ENCODE results near the gene TEC. TPM values are rescaled to one million over a fixed set of nuclear protein-coding genes. Genes with fewer than 3 reads are reported as not detected.
A peak's percentile ranks its signal among the peaks of the same experiment; 100 is the strongest.

The TEC gene
- total and polyA plus RNA-seq, 4 experiments from 2014 or later, result 0.87 to 4.2 (median 2.3) TPM

DNA sequence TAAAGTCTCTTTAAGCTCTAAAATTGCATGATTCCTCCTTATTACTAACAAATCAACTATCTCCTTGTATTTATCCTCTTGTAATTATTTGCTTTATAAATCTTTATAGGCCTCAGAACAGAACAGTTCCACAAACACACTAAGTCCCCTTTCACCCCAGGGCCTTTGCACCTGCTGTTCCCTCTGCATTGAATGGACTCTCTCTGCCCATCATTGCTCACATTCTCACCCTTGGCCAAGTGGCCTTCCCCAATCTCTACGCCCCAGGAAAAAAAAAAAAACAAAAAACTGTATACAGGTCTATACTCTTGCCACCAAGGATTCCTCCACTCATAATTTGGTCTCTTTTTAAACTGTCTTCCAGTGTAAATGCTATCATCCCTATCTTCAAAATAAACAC lies 53.7 kb downstream of the TEC start:
- H3K27ac ChIP-seq (ENCODE audit: low read depth, low read length), result no peak overlapping the region
- Mint-ChIP-seq H3K4me1 (peaks cover 0 to 6% (median 2%) of the 10 kb centered on the region in 4 donors), H3K27me3 (peaks cover 0 to 2% of the 10 kb centered on the region in 2 donors), H3K36me3 (no peaks in the 10 kb centered on the region), H3K27ac (no peak overlapping the region), H3K4me3 (no peak overlapping the region), H3K9me3 (no peaks in the 10 kb centered on the region)
- no peak overlapping the region for H3K4me3 ChIP-seq (ENCODE audit: low read length in 2 of 2)
- no peaks in the 10 kb centered on the region for H3K9me3 ChIP-seq (ENCODE audit: control insufficient read depth in 1 of 2, low read length in 2 of 2)
- ChIA-PET CTCF (ENCODE audit: partially characterized antibody) (no interaction called here), POLR2A (ENCODE audit: partially characterized antibody) (no interaction called here)
- intact Hi-C loops (cut with micrococcal nuclease), result no loop called here
- H3K27me3 ChIP-seq (ENCODE audit: insufficient read depth, low read length), result no peaks in the 10 kb centered on the region
- DNase-seq, result no peak
- no peaks in the 10 kb centered on the region for H3K4me1 ChIP-seq (ENCODE audit: insufficient read depth, low read length)
- H3K36me3 ChIP-seq (ENCODE audit: insufficient read depth, low read length), result no peaks in the 10 kb centered on the region

- intact Hi-C loops (cut with micrococcal nuclease), result no loop called here
- Histone ChIP-seq H3K9me3 (ENCODE audit: control insufficient read depth in 1 of 2, low read length in 2 of 2) (no peaks in the 10 kb centered on the region), H3K27me3 (ENCODE audit: insufficient read depth, low read length) (no peaks in the 10 kb centered on the region), H3K4me1 (ENCODE audit: insufficient read depth, low read length) (no peaks in the 10 kb centered on the region), H3K27ac (ENCODE audit: low read depth, low read length) (no peak overlapping the region), H3K36me3 (ENCODE audit: insufficient read depth, low read length) (no peaks in the 10 kb centered on the region), H3K4me3 (ENCODE audit: low read length in 2 of 2) (no peak overlapping the region)
- peaks cover 0 to 2% (median 0%) of the 10 kb centered on the region in 8 donors for H3K9me3 Mint-ChIP-seq
- CTCF ChIA-PET (ENCODE audit: partially characterized antibody), result no interaction called here
- peaks cover 2 to 6% of the 10 kb centered on the region in 2 donors for H3K27me3 Mint-ChIP-seq
- H3K27ac Mint-ChIP-seq, result peak overlapping the region in 1 of 7 donors; percentile 22
- H3K4me3 Mint-ChIP-seq, result no peak overlapping the region
- H3K4me1 Mint-ChIP-seq, result peaks cover 0 to 6% (median 2%) of the 10 kb centered on the region in 4 donors
- POLR2A ChIA-PET (ENCODE audit: partially characterized antibody), result no interaction called here
- H3K36me3 Mint-ChIP-seq, result no peaks in the 10 kb centered on the region
- DNase-seq, result no peak
These were observed 57.5 kb downstream of the TEC start for GRCh38 chr4:48212165-48212564.

GRCh38 chr4:48210966-48211328 lies 58.7 kb downstream of the TEC start:
- POLR2A ChIA-PET (ENCODE audit: partially characterized antibody), result no interaction called here
- H3K4me3 Mint-ChIP-seq, result no peak overlapping the region
- DNase-seq, result no peak
- no peak overlapping the region for H3K27ac Mint-ChIP-seq
- Histone ChIP-seq H3K36me3 (ENCODE audit: insufficient read depth, low read length) (no peaks in the 10 kb centered on the region), H3K4me1 (ENCODE audit: insufficient read depth, low read length) (no peaks in the 10 kb centered on the region), H3K27me3 (ENCODE audit: insufficient read depth, low read length) (no peaks in the 10 kb centered on the region), H3K4me3 (ENCODE audit: low read length in 2 of 2) (no peak overlapping the region), H3K9me3 (ENCODE audit: control insufficient read depth in 1 of 2, low read length in 2 of 2) (no peaks in the 10 kb centered on the region), H3K27ac (ENCODE audit: low read depth, low read length) (no peak overlapping the region)
- intact Hi-C loops (cut with micrococcal nuclease), result no loop called here
- peaks cover 0 to 6% (median 2%) of the 10 kb centered on the region in 4 donors for H3K4me1 Mint-ChIP-seq
- H3K36me3 Mint-ChIP-seq, result peaks cover 0 to 7% of the 10 kb centered on the region in 2 donors
- peaks cover 0 to 2% (median 0%) of the 10 kb centered on the region in 8 donors for H3K9me3 Mint-ChIP-seq
- CTCF ChIA-PET (ENCODE audit: partially characterized antibody), result no interaction called here
- peaks cover 2 to 6% of the 10 kb centered on the region in 2 donors for H3K27me3 Mint-ChIP-seq

DNA sequence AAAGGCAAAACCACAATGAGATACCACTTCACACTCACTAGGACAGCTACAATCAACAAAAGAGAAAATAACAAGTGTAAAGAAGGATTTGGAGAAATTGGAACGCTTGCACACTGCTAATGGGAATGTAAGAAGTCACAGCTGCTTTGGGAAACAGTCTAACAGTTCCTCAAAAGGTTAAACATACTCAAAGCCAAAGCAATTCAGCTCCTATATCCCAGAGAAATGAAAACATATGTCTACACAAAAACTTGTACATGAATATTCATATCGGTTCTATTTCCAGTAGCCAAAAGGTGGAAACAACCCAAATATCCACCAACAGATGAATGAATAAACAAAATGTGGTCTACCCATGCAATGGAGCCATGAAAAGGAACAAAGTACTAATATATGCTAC lies 64.0 kb downstream of the TEC start:
- H3K4me1 Mint-ChIP-seq, result no peaks in the 10 kb centered on the region
- Histone ChIP-seq H3K4me3 (ENCODE audit: low read length in 2 of 2) (no peak overlapping the region), H3K9me3 (ENCODE audit: control insufficient read depth in 1 of 2, low read length in 2 of 2) (no peaks in the 10 kb centered on the region), H3K27ac (ENCODE audit: low read depth, low read length) (no peak overlapping the region), H3K27me3 (ENCODE audit: insufficient read depth, low read length) (no peaks in the 10 kb centered on the region), H3K36me3 (ENCODE audit: insufficient read depth, low read length) (no peaks in the 10 kb centered on the region), H3K4me1 (ENCODE audit: insufficient read depth, low read length) (no peaks in the 10 kb centered on the region)
- H3K27ac Mint-ChIP-seq, result no peak overlapping the region
- peaks cover 2 to 15% of the 10 kb centered on the region in 2 donors for H3K27me3 Mint-ChIP-seq
- intact Hi-C loops (cut with micrococcal nuclease), result no loop called here
- H3K4me3 Mint-ChIP-seq, result no peak overlapping the region
- ChIA-PET POLR2A (ENCODE audit: partially characterized antibody) (no interaction called here), CTCF (ENCODE audit: partially characterized antibody) (interaction anchor here (1.1 kb wide), 1 partner anchor 10 kb away, joined by 3 read pairs; no protein-coding TSS in a partner anchor)
- peaks cover 0 to 7% (median under 1%) of the 10 kb centered on the region in 8 donors for H3K9me3 Mint-ChIP-seq
- H3K36me3 Mint-ChIP-seq, result peaks cover 0 to 16% of the 10 kb centered on the region in 2 donors
- no peak for DNase-seq

GRCh38 chr4:48205107-48205506 lies 64.5 kb downstream of the TEC start:
- Mint-ChIP-seq H3K4me3 (no peak overlapping the region), H3K27ac (no peak overlapping the region), H3K27me3 (peaks cover 4 to 15% of the 10 kb centered on the region in 2 donors), H3K4me1 (no peaks in the 10 kb centered on the region), H3K36me3 (peaks cover 0 to 16% of the 10 kb centered on the region in 2 donors), H3K9me3 (peaks cover 0 to 7% (median under 1%) of the 10 kb centered on the region in 8 donors)
- CTCF ChIA-PET (ENCODE audit: partially characterized antibody), result interaction anchor here (1.1 kb wide), 1 partner anchor 9 kb away, joined by 3 read pairs; no protein-coding TSS in a partner anchor
- POLR2A ChIA-PET (ENCODE audit: partially characterized antibody), result no interaction called here
- intact Hi-C loops (cut with micrococcal nuclease), result no loop called here
- H3K27ac ChIP-seq (ENCODE audit: low read depth, low read length), result no peak overlapping the region
- H3K4me3 ChIP-seq (ENCODE audit: low read length in 2 of 2), result no peak overlapping the region
- no peak for DNase-seq
- no peaks in the 10 kb centered on the region for H3K27me3 ChIP-seq (ENCODE audit: insufficient read depth, low read length)
- no peaks in the 10 kb centered on the region for H3K4me1 ChIP-seq (ENCODE audit: insufficient read depth, low read length)
- H3K9me3 ChIP-seq (ENCODE audit: control insufficient read depth in 1 of 2, low read length in 2 of 2), result no peaks in the 10 kb centered on the region
- no peaks in the 10 kb centered on the region for H3K36me3 ChIP-seq (ENCODE audit: insufficient read depth, low read length)

GRCh38 chr4:48203819-48204218 lies 65.8 kb downstream of the TEC start:
- Mint-ChIP-seq H3K36me3 (peaks cover 0 to 16% of the 10 kb centered on the region in 2 donors), H3K4me3 (no peak overlapping the region), H3K27me3 (peaks cover 4 to 15% of the 10 kb centered on the region in 2 donors), H3K9me3 (peaks cover 0 to 7% (median under 1%) of the 10 kb centered on the region in 8 donors), H3K4me1 (no peaks in the 10 kb centered on the region), H3K27ac (no peak overlapping the region)
- POLR2A ChIA-PET (ENCODE audit: partially characterized antibody), result no interaction called here
- Histone ChIP-seq H3K4me1 (ENCODE audit: insufficient read depth, low read length) (no peaks in the 10 kb centered on the region), H3K27ac (ENCODE audit: low read depth, low read length) (no peak overlapping the region), H3K9me3 (ENCODE audit: control insufficient read depth in 1 of 2, low read length in 2 of 2) (no peaks in the 10 kb centered on the region), H3K4me3 (ENCODE audit: low read length in 2 of 2) (no peak overlapping the region), H3K27me3 (ENCODE audit: insufficient read depth, low read length) (no peaks in the 10 kb centered on the region), H3K36me3 (ENCODE audit: insufficient read depth, low read length) (no peaks in the 10 kb centered on the region)
- no peak for DNase-seq
- CTCF ChIA-PET (ENCODE audit: partially characterized antibody), result interaction anchor here (1.0 kb wide), 1 partner anchor 9 kb away, joined by 3 read pairs; no protein-coding TSS in a partner anchor
- intact Hi-C loops (cut with micrococcal nuclease), result no loop called here

DNA sequence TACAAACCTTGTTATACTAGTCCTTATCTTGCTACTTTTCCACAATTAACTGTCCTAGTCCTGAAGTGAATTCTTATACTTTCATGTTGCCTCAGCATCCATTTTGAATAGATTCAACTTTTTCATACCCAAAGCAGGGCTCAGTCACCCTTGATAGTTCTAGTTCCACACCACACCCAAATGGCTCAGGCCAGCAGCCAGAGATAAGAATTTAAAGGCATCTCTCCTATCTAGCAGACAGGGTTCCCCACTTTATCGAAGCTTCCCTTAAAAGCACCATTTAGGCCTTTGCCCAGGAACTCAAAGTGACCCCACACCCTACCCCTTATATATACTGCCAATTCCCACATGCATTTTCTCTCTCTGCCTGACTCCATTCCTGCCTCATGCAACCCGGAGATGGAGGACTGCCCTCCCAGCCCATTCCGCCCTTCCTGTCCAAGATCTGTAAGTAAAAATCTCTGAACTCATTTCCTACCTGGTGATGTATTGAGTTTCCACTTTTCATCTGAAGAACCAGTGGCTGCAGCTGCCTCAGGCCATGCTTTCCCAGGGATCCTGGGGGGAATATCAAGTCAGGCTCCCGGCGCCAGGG lies 71.9 kb downstream of the TEC start:
- H3K9me3 ChIP-seq (ENCODE audit: control insufficient read depth in 1 of 2, low read length in 2 of 2), result no peaks in the 10 kb centered on the region
- Mint-ChIP-seq H3K27me3 (peaks cover 4 to 7% of the 10 kb centered on the region in 2 donors), H3K4me1 (peaks cover 1 to 10% (median 7%) of the 10 kb centered on the region in 4 donors), H3K9me3 (peaks cover 0 to 7% (median under 1%) of the 10 kb centered on the region in 8 donors), H3K4me3 (no peak overlapping the region), H3K27ac (no peak overlapping the region), H3K36me3 (peaks cover 0 to 9% of the 10 kb centered on the region in 2 donors)
- DNase-seq, result no peak
- no peaks in the 10 kb centered on the region for H3K4me1 ChIP-seq (ENCODE audit: insufficient read depth, low read length)
- H3K4me3 ChIP-seq (ENCODE audit: low read length in 2 of 2), result no peak overlapping the region
- POLR2A ChIA-PET (ENCODE audit: partially characterized antibody), result interaction anchor here (0.6 kb wide), 1 partner anchor 46 kb away, joined by 3 read pairs; no protein-coding TSS in a partner anchor
- no peak overlapping the region for H3K27ac ChIP-seq (ENCODE audit: low read depth, low read length)
- H3K36me3 ChIP-seq (ENCODE audit: insufficient read depth, low read length), result no peaks in the 10 kb centered on the region
- H3K27me3 ChIP-seq (ENCODE audit: insufficient read depth, low read length), result no peaks in the 10 kb centered on the region
- CTCF ChIA-PET (ENCODE audit: partially characterized antibody), result interaction anchor here (1.1 kb wide), 1 partner anchor 9 kb away, joined by 3 read pairs; no protein-coding TSS in a partner anchor
- intact Hi-C loops (cut with micrococcal nuclease), result no loop called here

Data from CD4-positive, alpha-beta memory T cell (primary cell).